IMR-90 (cell line): ENCODE measurements around the gene TBC1D22A. TPM values are rescaled to one million over a fixed set of nuclear protein-coding genes. Genes with fewer than 3 reads are reported as not detected.

Source experiments
- ATAC-seq: fragments of 200-7000 bp; cut with Tn5 transposase; 2 replicates; pipeline ENCODE4 v1.9.1; 2020; ENCODE audit warnings: low read depth, mild to moderate bottlenecking, moderate library complexity
- BruUV-seq: library from RNA; stranded (reverse); fragments of 400-500 nt; replicated peaks from 2 replicates; lab custom pipeline; 2021; lab: Mats Ljungman, UMichigan
- CTCF ChIA-PET: fragments of 300-600 bp; formaldehyde crosslinking; extraction: SDS; loops from one replicate; lab custom pipeline; 2021; ENCODE audit warnings: antibody characterized with exemption; lab: Yijun Ruan, JAX
- POLR2A ChIA-PET: fragments of 300-600 bp; sonication (Branson Sonifier 250); formaldehyde crosslinking; loops from one replicate; lab custom pipeline; 2022; ENCODE audit warnings: antibody characterized with exemption; ENCODE audit not compliant: unreplicated experiment; lab: Charles Lee
- DNase-seq: peaks from one replicate; pipeline ENCODE4 v3.0.0; 2013
- H2AFZ ChIP-seq: replicated peaks from 2 replicates; pipeline ENCODE3; 2013; ENCODE audit warnings: low read length, mild to moderate bottlenecking; ENCODE audit not compliant: poor library complexity
- H2AK5ac ChIP-seq: 2 replicates; pipeline ENCODE4 v1.6.1; 2013; ENCODE audit warnings: low read depth, low read length, inconsistent platforms
- H2AK9ac ChIP-seq: replicated peaks from 2 replicates; pipeline ENCODE3; 2013; ENCODE audit warnings: mild to moderate bottlenecking, low read depth, low read length, moderate library complexity; ENCODE audit not compliant: poor library complexity
- H2BK120ac ChIP-seq: 2 replicates; pipeline ENCODE4 v1.6.1; 2013; ENCODE audit warnings: low read depth, low read length, inconsistent platforms
- H2BK15ac ChIP-seq: 3 replicates; pipeline ENCODE4 v1.6.1; 2013; ENCODE audit warnings: low read depth, low read length, inconsistent platforms
- H2BK20ac ChIP-seq: 2 replicates; pipeline ENCODE4 v1.6.1; 2013; ENCODE audit warnings: low read depth, mild to moderate bottlenecking, inconsistent platforms, low read length, moderate library complexity
- H2BK5ac ChIP-seq: 2 replicates; pipeline ENCODE4 v1.6.1; 2013; ENCODE audit warnings: mild to moderate bottlenecking, low read depth, low read length, inconsistent platforms; ENCODE audit not compliant: poor library complexity, severe bottlenecking
- H3K14ac ChIP-seq: replicated peaks from 2 replicates; pipeline ENCODE4 v1.6.1; 2013; ENCODE audit warnings: low read depth, low read length, inconsistent platforms
- H3K18ac ChIP-seq: 2 replicates; pipeline ENCODE4 v1.6.1; 2013; ENCODE audit warnings: low read depth, low read length, control low read depth
- H3K23ac ChIP-seq: 2 replicates; pipeline ENCODE4 v1.6.1; 2013; ENCODE audit warnings: low read depth, low read length, inconsistent platforms
- H3K27ac ChIP-seq: 2 replicates; pipeline ENCODE4 v1.5.1; 2013; ENCODE audit warnings: mild to moderate bottlenecking, control low read depth, low read length; ENCODE audit not compliant: insufficient read depth
- H3K27me3 ChIP-seq: 2 replicates; pipeline ENCODE4 v1.6.1; 2013; ENCODE audit warnings: low read length; ENCODE audit not compliant: control insufficient read depth, insufficient read depth
- H3K36me3 ChIP-seq: 2 replicates; pipeline ENCODE4 v1.6.1; 2013; ENCODE audit warnings: low read length, mixed read lengths; ENCODE audit not compliant: control insufficient read depth, insufficient read depth
- H3K4ac ChIP-seq: 2 replicates; pipeline ENCODE4 v1.6.1; 2013; ENCODE audit warnings: low read depth, low read length, inconsistent platforms
- H3K4me1 ChIP-seq: 2 replicates; pipeline ENCODE4 v1.6.1; 2013; ENCODE audit warnings: low read length, mixed read lengths; ENCODE audit not compliant: control insufficient read depth, insufficient read depth
- H3K4me2 ChIP-seq: 2 replicates; pipeline ENCODE4 v1.6.1; 2013; ENCODE audit warnings: low read depth, mild to moderate bottlenecking, control low read depth, low read length, moderate library complexity
- H3K4me3 ChIP-seq: 2 replicates; pipeline ENCODE4 v1.5.1; 2013; ENCODE audit warnings: low read depth, mild to moderate bottlenecking, control low read depth, low read length, moderate library complexity; ENCODE audit not compliant: insufficient read depth
- H3K56ac ChIP-seq: 2 replicates; pipeline ENCODE4 v1.6.1; 2013; ENCODE audit warnings: low read length, inconsistent platforms; ENCODE audit not compliant: insufficient read depth; ENCODE audit errors: extremely low read depth
- H3K79me1 ChIP-seq, 2 experiments: 2 replicates each; pipeline ENCODE4 v1.6.1; 2013; ENCODE audit warnings: low read length in 2 of 2, inconsistent platforms in 1 of 2, low read depth in 1 of 2
- H3K9ac ChIP-seq: 2 replicates; pipeline ENCODE4 v1.6.1; 2013; ENCODE audit warnings: low read depth, low read length, control low read depth
- H3K9me1 ChIP-seq: 2 replicates; pipeline ENCODE4 v1.6.1; 2013; ENCODE audit warnings: low read length, inconsistent platforms; ENCODE audit not compliant: insufficient read depth
- H3K9me3 ChIP-seq: 2 replicates; pipeline ENCODE4 v1.6.1; 2013; ENCODE audit warnings: low read length; ENCODE audit not compliant: control insufficient read depth, insufficient read depth
- H4K20me1 ChIP-seq: 2 replicates; pipeline ENCODE4 v1.6.1; 2013; ENCODE audit warnings: low read length, inconsistent platforms; ENCODE audit not compliant: insufficient read depth
- H4K5ac ChIP-seq: 2 replicates; pipeline ENCODE4 v1.6.1; 2013; ENCODE audit warnings: mild to moderate bottlenecking, low read depth, low read length, control low read depth
- H4K8ac ChIP-seq, 2 experiments: 2 replicates each; pipeline ENCODE4 v1.6.1; 2013; ENCODE audit warnings: low read depth in 2 of 2, low read length in 2 of 2, control low read depth in 1 of 2, inconsistent platforms in 1 of 2
- H4K91ac ChIP-seq: 2 replicates; pipeline ENCODE4 v1.6.1; 2013; ENCODE audit warnings: low read depth, low read length, inconsistent platforms; ENCODE audit not compliant: insufficient read depth
- SMC3 ChIP-seq: fragments of 150-350 bp; IDR thresholded peaks from 2 replicates; pipeline ENCODE4 v1.6.1; 2016; ENCODE audit warnings: low read depth, mild to moderate bottlenecking, antibody characterized with exemption, low read length, moderate library complexity
- WGBS, 2 experiments: methylation state at CpG; one replicate each; pipeline versions ENCODE4 v1.1.5 to v1.1.7; 2013; ENCODE audit warnings: missing lambda C conversion rate in 2 of 2; ENCODE audit not compliant: insufficient read length in 1 of 2; ENCODE audit errors: extremely low coverage in 2 of 2; 5-methylcytosine and 5-hydroxymethylcytosine counted together
- dilution Hi-C: fragments of 300-500 bp; cut with HindIII; formaldehyde crosslinking; loops from one replicate; pipeline ENCODE4 v1.14.3; 2018; ENCODE audit warnings: low sequenced_read_pairs; ENCODE audit not compliant: unreplicated experiment
- in situ Hi-C: fragments of 300-500 bp; cut with MboI; formaldehyde crosslinking; loops from 3 replicates; pipeline ENCODE4 v1.14.3; 2019; ENCODE audit warnings: low sequenced_read_pairs, inconsistent platforms, mixed read lengths
- intact Hi-C: fragments of 100-400 bp; cut with micrococcal nuclease; formaldehyde crosslinking; loops from 2 replicates; pipeline ENCODE4 v1.10.0; 2022
- polyA plus RNA-seq, 3 experiments: library from polyadenylated mRNA; depleted of rRNA; stranded (reverse); fragments of >200 nt; gene quantifications; 2 replicates each; pipeline ENCODE4 v1.2.3, GENCODE V29; 2012; ENCODE audit warnings: low replicate concordance in 1 of 3
- total RNA-seq: library from RNA; depleted of rRNA; stranded (reverse); fragments of >200 nt; gene quantifications from 2 replicates; pipeline ENCODE4 v1.2.3, GENCODE V29; 2012

TBC1D22A gene
- total and polyA plus RNA-seq, 2 of the 4 experiments (the other 2 are of a cell fraction), result 9.0 to 16.7 TPM

DNA sequence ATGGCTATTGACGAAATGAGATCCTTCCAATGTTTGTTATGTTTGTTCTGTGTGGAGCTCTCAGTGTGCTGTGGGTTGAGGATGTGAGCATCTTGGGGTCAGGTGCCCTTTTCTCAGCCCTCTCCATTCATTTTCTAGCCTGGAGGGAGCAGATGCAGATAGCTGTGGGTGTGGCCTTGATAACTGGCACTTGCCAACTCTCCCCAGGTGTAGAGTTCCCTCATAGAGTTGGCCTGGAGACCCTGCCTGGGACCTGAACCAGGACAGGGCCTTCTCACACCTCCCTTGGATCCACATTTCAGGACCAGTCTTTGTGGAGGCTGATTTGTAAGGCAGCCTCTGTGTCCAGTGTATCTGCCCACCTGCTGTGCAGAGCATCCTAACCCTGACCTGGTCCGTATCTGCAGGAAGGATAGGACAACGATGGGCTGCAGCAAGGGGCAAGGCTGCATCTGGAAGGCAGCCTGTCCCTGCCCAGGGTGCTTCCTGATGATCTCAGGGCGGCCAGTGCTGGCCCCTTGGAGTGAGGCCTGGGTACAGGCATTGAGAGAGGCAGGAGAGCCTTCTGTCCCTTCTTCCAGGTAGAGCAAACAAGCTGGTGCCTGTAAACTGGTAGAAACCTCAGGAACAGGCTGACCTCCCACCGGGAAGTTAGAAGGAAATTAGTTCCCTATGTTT, 245.9 kb downstream of the TBC1D22A start:
- DNase-seq (no peak), ATAC-seq (no peak)
- no TSS peak for BruUV-seq
- Histone ChIP-seq H2BK20ac (no peak overlapping the region), H3K27ac (no peak overlapping the region), H3K79me1 (peaks cover 16 to 24% of the 10 kb centered on the region in 2 experiments), H3K4me1 (peaks cover 3% of the 10 kb centered on the region), H2BK5ac (no peak overlapping the region), H3K18ac (no peak overlapping the region), H4K5ac (no peak overlapping the region), H3K4me2 (no peak overlapping the region), H3K23ac (no peak overlapping the region), H2BK120ac (no peak overlapping the region), H2BK15ac (no peak overlapping the region), H3K9me1 (peaks cover 4% of the 10 kb centered on the region), H3K4me3 (no peak overlapping the region), H4K91ac (no peak overlapping the region), H3K9me3 (no peaks in the 10 kb centered on the region), H3K27me3 (no peaks in the 10 kb centered on the region), H2AK9ac (no peak overlapping the region), H3K9ac (no peak overlapping the region), H2AFZ (no peak overlapping the region), H4K8ac (no peak overlapping the region), H3K4ac (no peak overlapping the region), H3K14ac (no peak overlapping the region), H4K20me1 (peaks cover 19% of the 10 kb centered on the region; the same call in 1 of the 2 replicates), H3K36me3 (peaks cover 8% of the 10 kb centered on the region), H2AK5ac (no peak overlapping the region), H3K56ac (no peak overlapping the region)
- no CpG with 5 or more reads among the region's 5 CpGs for WGBS, 2 experiments
- no peak for TF ChIP-seq SMC3
- intact Hi-C loops (no loop called here), dilution Hi-C loops (no loop called here), in situ Hi-C loops (no loop called here)
- CTCF ChIA-PET, result interaction anchor here (0.7 kb wide), 1 partner anchor 250 kb away, joined by 3 read pairs; no protein-coding TSS in a partner anchor
- POLR2A ChIA-PET, result no interaction called here
